ENCODE measurements around the gene PRKCZ. TPM values are rescaled to one million over a fixed set of nuclear protein-coding genes. Genes with fewer than 3 reads are reported as not detected.

PRKCZ gene
- total RNA-seq, 4 donors from 2014 or later: 3.1 to 5.4 (median 4.7) TPM

DNA sequence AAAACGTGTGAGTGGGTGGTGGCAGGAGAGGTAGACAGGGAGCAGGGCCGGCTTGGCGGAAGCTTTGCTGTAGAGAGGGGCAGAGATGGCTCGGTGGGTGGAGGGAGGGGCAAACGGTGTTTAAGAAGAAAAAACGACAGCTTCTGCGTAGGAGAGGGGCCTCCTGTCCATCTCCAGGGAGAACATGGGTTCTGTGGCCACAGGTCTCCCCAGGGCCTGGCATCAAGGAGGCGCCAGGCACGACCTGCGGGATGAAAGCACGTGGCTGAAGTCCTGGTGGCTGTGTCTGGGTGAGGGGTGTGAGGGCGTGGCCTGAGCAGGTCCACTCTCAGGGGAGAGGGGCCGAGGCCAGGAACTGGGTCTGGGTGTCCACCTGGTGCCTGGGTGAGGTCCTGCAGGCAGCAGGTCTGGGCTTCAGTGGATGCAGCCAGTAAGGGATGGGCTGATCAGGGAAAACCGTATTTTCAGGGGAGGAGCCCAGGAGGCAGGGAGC, 940 bp upstream of the PRKCZ start:
- WGBS: 46% methylated on average over 12 of the region's 14 CpGs
- intact Hi-C loops (cut with DNase I): loop anchor here (5.0 kb wide), 1 partner anchor 92 kb away; no protein-coding TSS in a partner anchor
- Histone ChIP-seq H3K9me3 (no peaks in the 10 kb centered on the region), H3K4me1 (peaks cover 26 to 46% (median 40%) of the 10 kb centered on the region in 4 donors), H3K27me3 (peaks cover 0 to 95% (median 38%) of the 10 kb centered on the region in 4 donors), H3K27ac (replicated peaks in 1 of 4) (no peak overlapping the region), H3K4me3 (peak overlapping the region; percentile 51 to 65 (median 53)), H3K36me3 (no peaks in the 10 kb centered on the region)
- no peak for DNase-seq (ENCODE audit: extremely low spot score)
- TF ChIP-seq POLR2AphosphoS5 (IDR thresholded peaks at IDR 0.05) (no peak), POLR2A (IDR thresholded peaks at IDR 0.05; ENCODE audit: low read depth) (no peak), EP300 (IDR thresholded peaks at IDR 0.05) (no peak)
- TF ChIP-seq, protein P1, sequence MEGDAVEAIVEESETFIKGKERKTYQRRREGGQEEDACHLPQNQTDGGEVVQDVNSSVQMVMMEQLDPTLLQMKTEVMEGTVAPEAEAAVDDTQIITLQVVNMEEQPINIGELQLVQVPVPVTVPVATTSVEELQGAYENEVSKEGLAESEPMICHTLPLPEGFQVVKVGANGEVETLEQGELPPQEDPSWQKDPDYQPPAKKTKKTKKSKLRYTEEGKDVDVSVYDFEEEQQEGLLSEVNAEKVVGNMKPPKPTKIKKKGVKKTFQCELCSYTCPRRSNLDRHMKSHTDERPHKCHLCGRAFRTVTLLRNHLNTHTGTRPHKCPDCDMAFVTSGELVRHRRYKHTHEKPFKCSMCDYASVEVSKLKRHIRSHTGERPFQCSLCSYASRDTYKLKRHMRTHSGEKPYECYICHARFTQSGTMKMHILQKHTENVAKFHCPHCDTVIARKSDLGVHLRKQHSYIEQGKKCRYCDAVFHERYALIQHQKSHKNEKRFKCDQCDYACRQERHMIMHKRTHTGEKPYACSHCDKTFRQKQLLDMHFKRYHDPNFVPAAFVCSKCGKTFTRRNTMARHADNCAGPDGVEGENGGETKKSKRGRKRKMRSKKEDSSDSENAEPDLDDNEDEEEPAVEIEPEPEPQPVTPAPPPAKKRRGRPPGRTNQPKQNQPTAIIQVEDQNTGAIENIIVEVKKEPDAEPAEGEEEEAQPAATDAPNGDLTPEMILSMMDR (IDR thresholded peaks at IDR 0.05): no peak

DNA sequence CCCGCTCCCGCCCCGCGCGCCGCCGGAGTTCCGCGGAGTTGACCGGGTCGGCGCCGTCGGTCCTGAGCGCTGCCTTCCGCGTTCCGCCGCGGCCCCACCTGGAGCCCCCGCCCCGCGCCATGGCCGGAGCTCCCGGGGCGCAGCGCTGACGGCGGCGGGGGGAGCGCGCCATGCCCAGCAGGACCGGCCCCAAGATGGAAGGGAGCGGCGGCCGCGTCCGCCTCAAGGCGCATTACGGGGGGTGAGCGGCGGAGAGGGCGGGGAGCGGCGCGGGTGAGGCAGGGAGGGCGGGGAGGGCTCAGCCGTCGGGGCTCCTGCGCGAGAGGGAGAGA, 216 bp downstream of the PRKCZ start:
- intact Hi-C loops (cut with DNase I): no loop called here
- Histone ChIP-seq H3K9me3 (no peaks in the 10 kb centered on the region), H3K4me3 (peak overlapping the region; percentile 51 to 65 (median 53)), H3K36me3 (no peaks in the 10 kb centered on the region), H3K27me3 (peaks cover 0 to 86% (median 38%) of the 10 kb centered on the region in 4 donors), H3K27ac (replicated peaks in 1 of 4) (peak overlapping the region in 1 of 4 donors; percentile 18), H3K4me1 (peaks cover 17 to 35% (median 28%) of the 10 kb centered on the region in 4 donors)
- 0% methylated on average over 2 of the region's 51 CpGs for WGBS
- TF ChIP-seq POLR2A (IDR thresholded peaks at IDR 0.05; ENCODE audit: low read depth) (no peak), POLR2AphosphoS5 (IDR thresholded peaks at IDR 0.05) (no peak), EP300 (IDR thresholded peaks at IDR 0.05) (no peak)
- TF ChIP-seq, protein P1 (IDR thresholded peaks at IDR 0.05): no peak
- DNase-seq (ENCODE audit: extremely low spot score): no peak

DNA sequence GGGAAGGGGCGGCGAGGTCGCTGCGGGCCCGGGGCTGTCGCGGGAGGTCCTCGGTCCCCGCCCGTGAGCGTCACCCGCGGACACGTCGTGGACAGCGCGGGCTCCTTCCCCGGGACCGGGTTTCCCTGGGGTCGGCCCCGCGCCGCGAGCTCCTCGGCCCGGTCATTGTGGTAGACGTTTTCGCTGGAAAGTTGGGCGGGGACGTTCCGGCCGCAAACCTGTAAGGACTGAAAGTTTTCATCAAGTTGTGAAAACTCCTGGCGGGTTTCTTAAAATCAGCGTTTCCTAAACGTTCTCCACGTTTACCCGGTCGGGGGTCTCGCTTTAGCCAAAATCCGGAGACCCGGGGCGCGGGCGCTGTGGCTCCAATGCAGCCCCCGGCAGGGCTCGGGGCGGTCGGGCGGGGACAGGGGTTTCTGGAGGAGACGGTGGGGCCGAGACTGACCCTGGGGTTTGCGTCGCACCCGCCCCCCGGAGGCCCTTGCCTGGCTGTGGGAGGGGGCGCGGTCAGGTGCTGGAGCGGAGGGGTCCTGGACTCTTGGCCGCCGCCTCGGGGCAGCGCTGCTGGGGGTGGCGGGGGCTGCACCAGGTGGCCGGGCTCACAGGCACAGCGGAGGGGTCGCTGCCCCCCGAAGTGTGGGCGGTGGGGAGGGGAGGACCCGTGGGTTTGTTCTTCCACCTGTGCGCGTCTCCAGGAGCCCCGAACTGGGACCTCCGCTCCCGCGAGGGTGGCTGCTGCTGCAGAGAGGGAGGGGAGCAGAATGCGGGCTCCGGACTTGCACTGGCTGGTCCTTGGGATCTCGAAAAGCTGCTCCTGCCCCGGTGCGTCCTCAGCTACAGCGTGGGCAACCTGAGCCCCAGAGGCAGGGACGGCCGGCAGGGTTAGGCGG, 827 bp downstream of the PRKCZ start:
- no peak for DNase-seq (ENCODE audit: extremely low spot score)
- no peak for TF ChIP-seq POLR2A (IDR thresholded peaks at IDR 0.05; ENCODE audit: low read depth)
- TF ChIP-seq, protein P1 (IDR thresholded peaks at IDR 0.05): no peak
- no peak for TF ChIP-seq EP300 (IDR thresholded peaks at IDR 0.05)
- no peak for TF ChIP-seq POLR2AphosphoS5 (IDR thresholded peaks at IDR 0.05)
- Histone ChIP-seq H3K27me3 (peaks cover 0 to 86% (median 38%) of the 10 kb centered on the region in 4 donors), H3K9me3 (no peaks in the 10 kb centered on the region), H3K27ac (replicated peaks in 1 of 4) (peak overlapping the region in 1 of 4 donors; percentile 18), H3K4me1 (peaks cover 15 to 29% (median 23%) of the 10 kb centered on the region in 4 donors), H3K4me3 (peak overlapping the region; percentile 51 to 65 (median 53)), H3K36me3 (no peaks in the 10 kb centered on the region)
- intact Hi-C loops (cut with DNase I): no loop called here
- WGBS: 20% methylated on average over 35 of the region's 84 CpGs

DNA sequence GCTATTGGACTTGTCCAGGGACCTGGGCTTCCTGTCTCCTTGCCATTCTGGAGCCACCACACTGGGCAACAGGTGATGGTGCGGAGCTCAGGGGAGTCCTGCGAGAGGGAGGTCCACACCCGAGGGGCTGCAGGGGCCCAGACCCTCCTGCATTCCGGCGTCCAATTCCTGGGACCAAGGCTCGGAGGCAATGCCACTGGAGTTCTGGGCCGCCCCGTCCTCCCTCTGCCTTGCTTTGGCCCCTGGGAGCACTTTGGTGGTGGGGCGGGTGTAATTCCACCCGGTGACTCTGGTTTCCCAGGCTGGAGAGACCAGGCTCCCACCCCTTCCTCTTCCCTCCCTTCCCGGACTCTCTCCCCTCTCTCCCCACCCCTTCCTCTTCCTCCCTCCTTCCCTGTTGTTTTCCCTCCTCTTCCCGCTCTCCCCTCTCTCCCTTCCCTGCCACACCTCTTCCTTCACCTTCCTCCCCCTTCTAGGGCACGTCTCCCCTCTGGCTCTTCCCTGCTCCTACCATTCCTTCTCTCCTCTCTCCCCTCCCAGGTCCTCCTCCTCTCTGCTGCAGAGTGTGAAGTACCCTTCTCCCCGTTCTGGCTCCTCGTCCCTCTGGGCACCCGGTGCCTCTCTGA, 2.0 kb downstream of the PRKCZ start:
- 76% methylated on average over 16 of the region's 16 CpGs for whole genome bisulfite sequencing
- no peaks in the 10 kb centered on the region for H3K9me3 ChIP-seq
- no peak for DNase-seq (ENCODE audit: extremely low spot score)

More for the DNA sequence above, 2.0 kb downstream of the PRKCZ start:
- TF ChIP-seq EP300 (IDR thresholded peaks at IDR 0.05): no peak
- TF ChIP-seq, protein P1 (IDR thresholded peaks at IDR 0.05): no peak
- TF ChIP-seq POLR2A (IDR thresholded peaks at IDR 0.05; ENCODE audit: low read depth): no peak
- TF ChIP-seq POLR2AphosphoS5 (IDR thresholded peaks at IDR 0.05): no peak
- Histone ChIP-seq H3K4me3 (no peak overlapping the region), H3K4me1 (peaks cover 11 to 23% (median 17%) of the 10 kb centered on the region in 4 donors), H3K27me3 (peaks cover 0 to 78% (median 32%) of the 10 kb centered on the region in 4 donors), H3K27ac (replicated peaks in 1 of 4) (no peak overlapping the region), H3K36me3 (no peaks in the 10 kb centered on the region)
- intact Hi-C loops (cut with DNase I): no loop called here

Data from esophagus muscularis mucosa (tissue), 4 donors.